Activated naive CD4-positive, alpha-beta T cell (primary cell): ENCODE data around the gene ZC3H7B.

ENCODE experiments used
- DNase-seq, 4 experiments: peaks; one replicate each; lab custom pipeline; 2025; lab: John Stamatoyannopoulos, UW

ZC3H7B gene

DNA sequence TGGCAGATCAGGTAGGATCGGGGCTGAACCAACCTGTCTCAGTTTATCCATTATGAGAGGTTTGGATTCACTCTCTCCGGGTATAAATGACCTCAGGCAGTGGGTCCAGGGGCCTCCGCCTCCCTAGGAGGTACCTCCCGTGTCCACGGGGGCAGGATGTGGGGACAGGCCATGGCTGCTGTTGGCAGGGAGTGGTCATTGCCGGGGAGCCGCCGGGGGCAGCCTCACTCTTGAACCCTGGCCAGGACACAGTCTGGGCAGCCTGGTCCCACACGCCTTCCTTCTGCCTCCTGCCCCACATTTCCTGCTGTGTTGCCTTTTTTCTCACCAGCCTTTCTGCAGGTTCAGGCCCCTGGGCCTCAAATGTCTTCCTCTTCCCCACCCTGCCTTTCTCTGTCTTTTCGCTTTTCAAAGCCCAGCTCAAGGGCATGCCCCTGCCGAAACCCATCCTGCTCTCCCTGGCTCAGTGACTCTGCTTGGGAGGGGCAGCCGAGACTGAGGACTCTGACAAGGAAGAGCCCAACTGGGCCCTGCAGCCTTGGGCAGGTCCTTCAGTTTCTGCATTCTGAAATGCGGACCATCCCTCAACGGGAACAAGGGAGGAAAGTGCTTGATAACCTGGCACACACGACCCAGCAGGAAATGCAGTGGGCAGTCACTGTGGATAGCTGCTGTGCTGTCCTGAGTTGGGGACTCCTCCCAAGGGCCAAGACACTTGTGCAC, 31.1 kb downstream of the ZC3H7B start:
- DNase-seq = no peak

DNA sequence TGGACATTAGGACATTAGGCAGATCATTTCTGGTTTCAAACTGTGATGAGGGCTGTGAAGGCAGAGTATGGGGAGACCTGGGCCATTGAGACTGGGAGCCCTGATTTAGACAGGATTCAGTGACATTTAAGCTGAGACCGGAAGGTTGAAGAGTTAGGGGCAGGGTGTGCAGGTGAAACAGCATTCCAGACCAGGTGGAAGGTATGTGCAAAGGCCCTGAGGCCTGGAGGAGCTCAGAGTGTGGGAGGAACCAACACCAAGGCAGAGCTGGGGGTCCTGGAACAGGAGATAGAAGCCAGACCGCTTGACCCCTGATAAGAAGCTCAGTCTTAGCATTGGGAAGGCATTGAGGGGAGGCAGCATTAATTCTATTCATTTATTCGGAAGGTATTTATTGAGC, 32.5 kb downstream of the ZC3H7B start:
- no peak for DNase-seq

DNA sequence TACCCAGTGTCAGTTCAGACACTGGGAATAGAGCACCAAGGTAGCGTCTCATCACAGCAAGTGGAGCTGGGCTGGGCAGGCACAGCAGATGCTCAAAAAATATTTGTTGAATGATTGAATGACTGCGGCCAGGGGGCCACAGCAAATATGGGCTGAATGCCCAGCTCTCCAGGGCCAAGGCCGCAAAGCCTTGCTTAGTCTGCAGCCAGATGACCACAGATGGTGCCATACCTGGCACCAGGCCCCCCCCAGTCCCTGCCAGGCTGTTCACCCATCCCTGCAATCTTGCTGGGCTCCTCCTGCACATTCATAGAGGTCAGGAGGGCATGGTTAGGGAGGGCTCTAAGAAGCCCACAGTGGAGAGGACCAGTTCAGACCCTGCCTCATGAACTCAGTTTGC, 32.9 kb downstream of the ZC3H7B start:
- no peak for DNase-seq

DNA sequence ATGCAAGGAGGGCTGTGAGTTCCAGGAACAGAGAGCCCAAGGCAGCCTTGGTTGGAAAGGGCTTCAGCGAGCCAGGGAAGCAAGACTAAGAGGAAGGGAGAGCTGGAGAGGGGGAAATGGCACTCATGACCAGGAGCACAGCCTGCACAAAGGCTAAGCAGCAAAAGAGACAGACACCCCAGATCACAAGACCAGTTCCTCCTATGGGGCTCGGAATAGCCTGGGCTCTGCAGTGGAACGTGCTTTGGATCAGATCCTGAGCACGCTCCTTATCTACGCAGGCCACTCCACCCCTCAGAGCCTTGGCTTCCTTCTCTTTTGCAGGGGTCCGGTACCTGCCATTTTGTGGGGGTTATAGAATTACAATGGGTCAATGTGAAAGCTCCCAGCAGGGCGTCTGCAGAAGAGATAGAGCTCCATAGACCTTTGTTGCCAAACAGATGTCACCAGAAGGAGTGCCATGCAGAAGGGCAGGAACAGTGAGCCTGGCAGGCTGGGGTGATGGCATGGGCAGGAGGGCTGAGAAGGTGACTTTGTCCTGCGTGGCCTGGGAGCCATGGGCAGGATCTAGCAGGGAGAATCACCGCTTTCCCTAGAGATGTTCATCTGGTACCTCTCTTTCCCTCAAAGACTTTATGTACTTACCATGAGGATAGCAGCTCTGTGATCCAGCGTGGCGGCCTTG, 33.8 kb downstream of the ZC3H7B start:
- DNase-seq = no peak

DNA sequence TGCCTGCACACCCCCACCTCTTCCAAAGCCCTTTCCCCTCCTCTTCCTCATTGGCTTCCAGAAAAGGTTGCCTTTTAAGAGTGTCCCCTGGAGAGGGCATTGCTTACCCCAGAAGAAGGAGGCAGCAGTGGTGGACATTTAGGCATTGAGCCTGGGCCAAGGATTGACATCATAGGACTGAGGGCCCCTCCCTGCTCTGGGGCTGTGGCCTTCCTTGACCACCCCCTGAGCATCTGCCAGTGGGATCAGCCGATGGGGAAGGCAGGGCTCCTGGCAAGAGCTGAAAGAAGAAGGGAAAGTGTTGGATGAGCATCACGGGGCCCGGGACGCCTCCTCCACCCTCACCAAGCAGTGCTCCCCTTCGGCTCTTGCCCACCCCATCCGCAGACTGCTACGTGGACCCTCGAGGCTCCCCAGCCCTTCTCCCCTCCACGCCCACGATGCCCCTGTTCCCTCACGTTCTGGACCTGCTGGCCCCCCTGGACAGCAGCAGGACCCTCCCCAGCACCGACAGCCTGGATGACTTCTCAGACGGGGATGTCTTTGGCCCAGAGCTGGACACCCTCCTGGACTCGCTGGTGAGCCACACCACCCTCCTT, 37.4 kb downstream of the ZC3H7B start:
- no peak for DNase-seq

DNA sequence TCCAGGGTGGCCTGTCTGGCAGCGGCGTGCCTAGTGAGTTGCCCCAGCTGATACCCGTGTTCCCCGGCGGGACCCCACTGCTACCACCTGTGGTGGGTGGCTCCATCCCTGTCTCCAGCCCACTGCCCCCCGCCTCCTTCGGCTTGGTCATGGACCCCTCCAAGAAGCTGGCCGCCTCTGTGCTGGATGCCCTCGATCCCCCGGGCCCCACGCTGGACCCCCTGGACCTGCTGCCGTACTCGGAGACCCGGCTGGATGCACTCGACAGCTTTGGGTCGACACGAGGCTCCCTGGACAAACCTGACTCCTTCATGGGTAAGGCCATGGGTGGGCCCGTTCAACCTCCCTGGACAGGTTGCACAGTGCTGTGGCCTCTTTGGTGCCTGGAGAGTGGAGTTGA, 38.5 kb downstream of the ZC3H7B start:
- no peak for DNase-seq

DNA sequence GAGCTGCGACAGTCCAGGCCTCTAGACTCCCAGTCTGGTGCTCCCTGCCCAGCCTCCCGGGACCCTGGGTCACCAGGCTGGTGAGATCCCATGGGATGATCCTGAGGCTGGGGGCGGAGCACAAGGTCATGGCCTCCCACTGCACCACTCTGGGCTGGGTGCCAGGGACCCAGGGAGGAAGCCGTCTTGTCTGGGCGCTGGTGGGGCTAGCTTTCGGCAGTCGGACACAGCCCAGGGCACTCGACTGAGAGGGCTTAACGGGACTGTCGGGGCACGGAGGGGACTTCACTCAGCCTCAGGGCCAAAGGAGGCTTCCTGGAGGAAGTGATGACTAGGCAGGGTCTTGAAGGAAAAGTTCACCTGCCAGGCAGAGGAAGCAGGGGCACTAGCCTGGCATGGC, 39.0 kb downstream of the ZC3H7B start:
- DNase-seq = no peak

DNA sequence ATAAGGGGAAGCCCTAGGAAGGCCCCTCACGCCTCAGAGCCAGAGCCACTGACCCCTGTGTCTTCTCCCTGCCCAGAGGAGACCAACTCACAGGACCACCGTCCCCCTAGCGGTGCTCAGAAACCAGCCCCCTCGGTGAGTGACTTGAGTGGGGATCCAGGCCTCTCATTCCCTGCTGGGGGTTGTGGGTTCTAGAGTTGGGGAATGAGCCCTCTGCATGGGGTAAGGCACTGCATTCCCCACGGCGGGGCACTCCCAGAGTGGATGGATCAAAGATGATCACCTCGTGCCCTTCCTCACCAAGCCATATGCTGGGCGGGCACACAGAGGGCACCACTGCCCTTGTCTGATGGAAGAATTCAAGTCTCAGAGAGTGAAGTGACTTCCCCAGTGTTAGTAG, 39.7 kb downstream of the ZC3H7B start:
- DNase-seq = no peak

DNA sequence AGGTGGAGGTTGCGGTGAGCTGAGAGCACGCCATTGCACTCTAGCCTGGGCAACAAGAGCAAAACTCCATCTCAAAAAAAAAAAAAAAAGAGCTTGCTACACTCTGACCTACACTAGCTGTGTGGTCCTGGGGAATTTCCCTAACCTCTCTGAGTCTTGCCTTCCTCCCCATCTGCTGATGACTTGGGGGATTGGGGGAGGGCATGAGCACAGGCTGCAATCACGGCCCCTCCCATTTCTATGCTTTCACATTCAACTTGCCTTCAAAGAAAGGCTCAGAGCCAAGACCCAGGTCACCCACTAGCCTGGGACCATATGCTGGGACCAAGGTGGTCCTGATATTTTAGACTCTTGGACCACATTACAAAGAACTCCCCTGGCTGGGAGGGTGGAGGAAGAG, 40.7 kb downstream of the ZC3H7B start:
- DNase-seq = no peak

DNA sequence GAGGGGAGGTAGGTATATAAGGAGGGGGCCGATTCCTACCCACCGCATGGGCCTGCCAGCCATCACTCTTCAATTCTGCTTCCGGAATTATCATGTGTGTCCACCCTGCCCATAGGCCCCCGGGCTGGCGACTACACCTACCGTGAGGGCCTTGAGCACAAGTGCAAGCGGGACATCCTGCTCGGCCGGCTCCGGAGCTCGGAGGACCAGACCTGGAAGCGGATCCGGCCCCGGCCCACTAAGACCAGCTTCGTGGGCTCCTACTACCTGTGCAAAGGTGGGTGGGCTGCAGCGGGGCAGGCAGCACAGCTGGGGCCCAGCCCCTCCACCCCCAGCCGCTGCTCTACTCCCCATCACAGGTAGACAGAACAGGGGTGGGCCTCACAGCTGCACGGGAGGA, 42.0 kb downstream of the ZC3H7B start:
- no peak for DNase-seq

DNA sequence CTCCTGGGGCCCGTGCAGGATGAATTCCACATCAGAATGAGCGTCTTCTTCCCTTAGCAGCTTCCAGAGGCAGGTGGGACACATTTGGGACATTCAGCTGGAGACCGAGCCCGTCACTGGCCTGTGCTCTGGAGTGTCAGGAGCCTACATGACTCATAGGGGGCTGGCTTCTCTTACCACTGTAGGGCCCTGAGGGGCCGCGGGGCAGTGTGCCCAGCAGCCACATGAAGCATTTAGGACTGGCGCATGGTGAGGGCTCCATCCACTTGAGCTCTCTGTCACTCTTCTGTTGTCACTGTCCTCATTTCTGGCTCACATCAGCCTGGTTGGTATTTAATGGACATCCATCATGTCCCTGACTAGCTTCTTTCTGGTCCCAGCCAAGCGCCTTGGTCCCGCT, 42.4 kb downstream of the ZC3H7B start:
- DNase-seq = no peak

DNA sequence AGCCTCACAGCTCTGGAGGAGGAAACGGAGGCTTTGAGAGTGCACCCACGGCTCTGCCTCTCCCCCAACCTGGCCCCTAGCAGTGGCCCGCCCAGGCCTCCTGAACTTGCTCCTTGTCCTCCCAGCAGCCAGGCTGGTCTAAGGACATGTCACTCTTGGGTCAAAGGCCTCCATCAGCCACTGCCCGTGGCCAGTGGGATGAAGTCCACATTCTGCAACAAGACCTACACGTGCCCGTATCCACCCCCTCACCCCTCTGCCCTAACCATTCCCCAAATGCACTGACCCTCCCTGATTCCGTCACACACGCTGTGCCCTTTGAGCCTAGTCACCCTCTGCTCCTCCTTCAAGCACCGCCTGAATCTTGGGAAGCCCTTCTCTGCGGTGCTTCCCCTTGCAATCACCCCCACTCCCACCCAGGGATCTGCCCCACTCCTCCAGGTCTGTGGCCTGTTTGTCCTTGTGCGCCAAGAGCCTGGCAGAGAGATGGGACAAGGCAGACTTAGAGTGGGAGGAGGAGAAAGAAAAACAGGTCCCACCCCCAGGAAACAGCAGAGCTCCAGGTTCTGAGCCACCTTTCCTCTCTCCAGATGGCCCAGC, 43.0 kb downstream of the ZC3H7B start:
- DNase-seq = no peak

DNA sequence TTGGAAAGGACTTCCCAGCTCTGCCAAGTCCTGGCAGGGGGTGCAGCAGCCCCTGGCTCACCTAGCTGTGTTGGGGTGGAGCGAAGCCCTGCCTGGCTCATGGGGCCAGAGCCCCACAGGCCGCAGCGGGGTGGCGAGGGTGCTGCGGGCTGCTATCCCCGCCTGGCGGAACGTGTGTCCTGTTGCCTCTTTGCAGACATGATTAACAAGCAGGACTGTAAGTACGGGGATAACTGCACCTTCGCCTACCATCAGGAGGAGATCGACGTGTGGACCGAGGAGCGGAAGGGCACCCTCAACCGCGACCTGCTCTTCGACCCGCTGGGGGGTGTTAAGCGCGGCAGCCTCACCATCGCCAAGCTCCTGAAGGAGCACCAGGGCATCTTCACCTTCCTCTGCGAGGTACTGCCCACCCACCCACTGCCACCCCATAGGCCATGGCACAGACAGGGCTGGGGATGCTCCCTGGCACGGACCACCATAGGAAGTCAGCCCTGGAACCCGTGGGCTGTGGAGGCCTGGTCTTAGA, 44.5 kb downstream of the ZC3H7B start:
- no peak for DNase-seq

DNA sequence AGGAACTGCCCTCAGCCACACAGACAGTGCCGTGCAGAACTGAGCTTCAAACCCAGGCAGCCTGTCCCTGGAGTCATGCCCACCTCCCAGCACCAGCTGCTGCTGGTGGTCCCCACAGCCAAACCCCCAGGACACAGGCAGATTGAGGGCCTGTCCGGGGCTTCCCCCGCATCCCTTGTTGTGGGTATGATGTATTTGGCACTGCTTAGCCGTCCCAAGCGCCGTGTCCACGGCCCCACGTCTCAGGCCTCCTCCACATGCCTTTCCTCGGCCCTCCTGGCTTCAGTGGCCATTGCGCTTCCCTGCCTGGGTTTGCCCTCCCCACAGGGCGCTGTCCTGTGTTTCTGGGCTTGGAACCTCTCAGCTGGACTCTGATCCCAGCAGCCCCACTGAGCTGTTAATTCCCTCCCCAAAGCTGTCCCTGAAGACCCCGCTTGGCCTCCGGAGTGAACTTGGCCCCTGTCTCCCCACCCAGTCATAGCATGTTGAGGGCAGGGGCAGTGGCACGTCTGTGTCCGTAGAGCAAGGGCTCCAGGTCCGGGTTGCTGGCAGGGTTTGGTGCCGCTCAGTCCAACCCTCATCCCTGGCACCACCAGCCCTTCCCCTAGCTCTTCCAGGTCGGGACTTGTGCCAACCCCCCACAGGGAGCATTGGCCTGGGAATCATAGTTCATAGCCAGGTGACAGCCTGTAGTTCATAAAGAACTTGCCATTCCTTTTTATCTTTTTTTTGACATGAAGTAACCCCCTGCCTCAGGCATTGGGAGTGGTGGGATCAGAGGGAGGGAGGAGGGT, 45.9 kb downstream of the ZC3H7B start:
- no peak for DNase-seq

DNA sequence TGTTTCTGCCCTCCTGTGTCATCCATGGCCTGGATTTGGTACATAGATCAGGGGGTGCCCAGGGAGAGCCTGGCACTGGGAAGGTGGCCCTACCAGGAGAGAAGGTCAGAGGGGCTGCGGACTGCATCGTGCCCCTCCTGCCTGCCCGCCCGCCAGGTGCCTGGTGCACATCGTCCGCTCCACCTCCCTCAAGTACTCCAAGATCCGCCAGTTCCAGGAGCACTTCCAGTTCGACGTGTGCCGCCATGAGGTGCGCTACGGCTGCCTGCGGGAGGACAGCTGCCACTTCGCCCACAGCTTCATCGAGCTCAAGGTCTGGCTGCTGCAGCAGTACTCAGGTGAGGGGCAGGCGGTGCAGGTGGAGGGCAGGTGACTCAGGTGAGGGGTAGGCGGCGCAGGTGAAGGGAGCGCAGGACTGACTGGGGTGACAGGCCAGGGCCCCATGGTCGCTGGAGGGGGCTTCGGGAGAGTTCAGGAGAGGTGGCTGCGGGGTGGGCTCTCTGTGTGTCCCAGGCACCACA, 47.7 kb downstream of the ZC3H7B start:
- DNase-seq = no peak

DNA sequence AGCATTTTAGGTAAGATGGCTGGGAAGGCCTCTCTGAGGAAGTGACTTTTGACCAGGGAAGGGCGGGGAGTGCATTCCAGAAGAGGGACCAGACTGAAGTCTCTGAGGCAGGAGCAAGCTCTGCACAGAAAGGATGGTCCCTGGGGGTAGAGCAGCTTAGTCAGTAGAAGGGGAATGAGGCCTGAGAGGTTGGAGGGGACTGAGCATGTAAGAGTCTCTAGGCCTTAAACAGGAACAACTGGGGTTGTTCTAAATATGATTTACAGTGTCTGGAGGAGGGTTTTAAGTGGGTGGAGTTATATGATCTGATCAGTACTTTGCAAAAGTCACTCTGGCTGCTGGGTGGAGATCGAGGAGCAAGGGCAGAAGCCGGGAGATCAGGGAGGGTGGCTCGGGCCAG, 48.8 kb downstream of the ZC3H7B start:
- DNase-seq = no peak

DNA sequence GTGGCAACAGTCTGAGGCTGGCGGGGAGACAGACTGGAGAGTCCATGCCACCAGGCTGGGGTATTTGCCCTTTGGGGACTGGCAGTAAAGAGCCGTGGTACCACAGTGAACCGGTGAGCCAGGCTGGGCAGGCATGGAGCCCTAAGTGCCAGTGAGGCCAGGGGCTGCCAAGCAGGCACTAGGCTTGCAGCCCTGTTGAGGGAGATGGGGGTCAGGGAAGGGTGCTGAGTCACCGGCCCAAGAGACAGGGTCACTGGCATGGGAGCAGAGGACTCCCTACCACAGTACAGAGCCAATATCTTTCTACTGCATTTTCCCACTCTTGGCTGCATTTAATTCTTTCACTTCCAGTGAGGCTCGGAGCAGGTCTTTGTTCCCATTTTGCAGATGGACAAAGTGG, 49.7 kb downstream of the ZC3H7B start:
- no peak for DNase-seq

DNA sequence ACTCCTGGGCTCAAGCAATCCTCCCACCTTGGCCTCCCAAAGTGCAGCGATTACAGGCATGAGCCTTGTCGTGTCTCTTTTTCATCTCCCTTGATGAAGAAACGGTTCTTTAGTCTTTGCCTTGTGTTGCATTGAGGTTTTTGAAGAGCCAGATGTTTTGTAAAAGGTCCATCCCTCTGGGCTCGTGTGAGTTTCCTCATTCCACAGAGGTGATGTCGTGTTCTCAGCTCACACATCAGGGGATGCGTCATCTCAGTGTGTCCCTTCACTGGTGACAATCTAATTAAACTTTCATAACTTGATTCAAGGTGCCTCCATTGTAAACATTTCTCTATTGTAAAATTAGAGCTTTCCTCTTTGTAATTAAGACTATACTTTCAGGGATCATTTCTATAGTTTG, 50.7 kb downstream of the ZC3H7B start:
- DNase-seq = no peak

DNA sequence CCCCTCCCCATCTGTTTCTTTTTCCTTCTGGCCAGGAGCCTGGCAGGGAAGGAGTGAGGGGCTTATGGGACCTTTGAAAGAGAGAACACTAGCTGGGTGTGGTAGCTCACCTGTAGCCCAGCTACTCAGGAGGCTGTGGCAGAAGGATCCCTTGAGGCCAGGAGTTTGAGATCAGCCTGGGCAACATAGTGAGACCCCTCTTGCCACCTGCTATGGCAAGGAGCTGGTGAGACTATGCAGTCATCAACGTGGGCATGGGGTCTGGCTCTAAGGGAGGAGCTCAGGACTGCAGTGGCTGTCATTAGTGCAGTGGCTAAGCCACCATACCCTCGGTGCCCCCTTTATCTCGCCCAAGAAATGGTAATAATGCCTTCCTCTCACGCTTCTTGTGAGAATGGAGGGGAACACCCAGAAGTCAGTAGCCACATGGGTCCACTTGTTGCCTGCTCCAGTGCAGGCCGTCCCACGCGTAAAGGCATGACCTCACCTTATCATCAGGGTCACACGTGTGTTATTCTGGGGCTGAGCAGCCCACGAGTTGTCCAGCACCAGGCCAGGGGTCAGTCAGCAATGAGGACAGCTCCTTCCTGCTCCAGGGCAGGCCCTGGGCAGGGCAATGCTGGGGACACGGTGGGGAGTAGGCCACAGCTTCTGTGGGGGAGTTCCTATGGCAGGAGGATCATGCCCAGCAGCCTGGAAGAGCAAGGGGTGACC, 52.7 kb downstream of the ZC3H7B start:
- no peak for DNase-seq

DNA sequence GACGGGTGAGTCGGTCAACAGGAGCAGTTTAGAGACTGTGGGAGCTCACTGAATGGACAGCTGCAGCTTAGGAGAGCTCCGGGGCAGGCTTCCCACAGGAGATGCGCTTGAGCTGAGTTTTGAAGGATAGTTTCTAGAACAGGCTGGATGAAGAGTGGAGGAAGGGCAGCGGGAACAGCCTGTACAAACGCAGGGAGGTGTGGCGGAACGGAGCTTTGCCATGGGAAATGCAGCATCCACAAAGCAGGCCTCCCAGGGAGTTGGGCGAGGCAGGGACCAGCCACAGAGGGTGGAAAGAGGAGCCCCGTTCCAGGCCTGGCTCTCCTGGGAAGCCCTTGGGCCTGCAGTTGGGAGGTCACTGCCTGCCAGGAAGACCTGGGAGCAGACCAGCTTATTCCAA, 53.7 kb downstream of the ZC3H7B start:
- no peak for DNase-seq

DNA sequence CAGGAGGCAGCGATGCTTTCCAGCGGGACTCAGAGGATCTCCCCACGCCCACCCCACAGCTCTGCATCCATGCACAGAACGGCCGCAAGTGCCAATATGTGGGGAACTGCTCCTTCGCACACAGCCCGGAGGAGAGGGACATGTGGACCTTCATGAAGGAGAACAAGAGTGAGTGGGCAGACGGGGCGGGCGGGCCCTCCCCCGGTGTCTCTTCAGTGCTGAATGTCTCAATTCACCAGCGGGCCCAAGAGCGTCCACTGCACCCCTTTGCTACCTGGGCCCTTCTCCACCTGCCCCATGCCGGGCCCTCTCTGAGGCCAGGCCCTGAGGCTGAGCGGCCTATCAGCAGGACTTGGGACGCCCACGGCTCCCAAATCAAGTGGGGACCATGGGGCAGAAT, 54.6 kb downstream of the ZC3H7B start:
- no peak for DNase-seq
